DOHH2 (cell line): ENCODE data around the gene RPRD1B.

Experiments used
- CTCF ChIP-seq: fragments of 200-600 bp; sonication (generic); IDR thresholded peaks from one replicate; pipeline ENCODE4 v1.5.1; 2014; ENCODE audit warnings: antibody characterized with exemption, mild to moderate bottlenecking, low read depth, low read length; ENCODE audit not compliant: poor library complexity, severe bottlenecking
- EZH2phosphoT487 ChIP-seq: fragments of 200-600 bp; sonication (generic); IDR thresholded peaks from 2 replicates; pipeline ENCODE4 v1.6.1; 2017; ENCODE audit warnings: borderline replicate concordance, mild to moderate bottlenecking, antibody characterized with exemption, low read length, moderate library complexity, mixed read lengths

GRCh38 chr20:38040276-38040675 is 6.7 kb downstream of the RPRD1B start:
- TF ChIP-seq CTCF (no peak), EZH2phosphoT487 (no peak)
